ENCODE results near the gene MLNR. TPM values are rescaled to one million over a fixed set of nuclear protein-coding genes. Genes with fewer than 3 reads are reported as not detected.

The MLNR gene
- total RNA-seq, 4 donors from 2014 or later, result not detected

DNA sequence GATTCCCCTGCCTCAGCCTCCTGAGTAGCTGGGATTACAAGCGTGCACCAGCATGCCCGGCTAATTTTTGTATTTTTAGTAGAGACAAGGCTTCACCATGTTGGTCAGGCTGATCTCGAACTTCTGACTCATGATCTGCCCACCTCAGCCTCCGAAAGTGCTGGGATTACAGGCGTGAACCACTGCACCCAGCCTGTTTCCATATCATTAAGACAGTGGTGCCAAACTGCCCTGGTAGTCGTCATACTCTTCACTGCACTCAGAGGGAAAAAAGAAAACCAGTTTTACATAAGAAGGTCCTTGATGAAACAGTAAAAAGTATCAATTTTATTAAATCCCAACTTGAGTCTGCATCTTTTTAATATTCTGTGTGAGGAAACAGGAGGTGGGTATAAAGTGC is 42.5 kb downstream of the MLNR start:
- Histone ChIP-seq H3K9me3 (no peaks in the 10 kb centered on the region), H3K27ac (no peak overlapping the region), H3K27me3 (no peaks in the 10 kb centered on the region), H3K4me1 (no peaks in the 10 kb centered on the region), H3K36me3 (peaks cover 0 to 20% (median 7%) of the 10 kb centered on the region in 4 donors), H3K4me3 (no peak overlapping the region)
- WGBS, 2 donors (ENCODE audit: low coverage in 1 of 2), result 90 to 92% methylated on average over 3 to 6 of the region's 6 CpGs
- TF ChIP-seq, protein P1, sequence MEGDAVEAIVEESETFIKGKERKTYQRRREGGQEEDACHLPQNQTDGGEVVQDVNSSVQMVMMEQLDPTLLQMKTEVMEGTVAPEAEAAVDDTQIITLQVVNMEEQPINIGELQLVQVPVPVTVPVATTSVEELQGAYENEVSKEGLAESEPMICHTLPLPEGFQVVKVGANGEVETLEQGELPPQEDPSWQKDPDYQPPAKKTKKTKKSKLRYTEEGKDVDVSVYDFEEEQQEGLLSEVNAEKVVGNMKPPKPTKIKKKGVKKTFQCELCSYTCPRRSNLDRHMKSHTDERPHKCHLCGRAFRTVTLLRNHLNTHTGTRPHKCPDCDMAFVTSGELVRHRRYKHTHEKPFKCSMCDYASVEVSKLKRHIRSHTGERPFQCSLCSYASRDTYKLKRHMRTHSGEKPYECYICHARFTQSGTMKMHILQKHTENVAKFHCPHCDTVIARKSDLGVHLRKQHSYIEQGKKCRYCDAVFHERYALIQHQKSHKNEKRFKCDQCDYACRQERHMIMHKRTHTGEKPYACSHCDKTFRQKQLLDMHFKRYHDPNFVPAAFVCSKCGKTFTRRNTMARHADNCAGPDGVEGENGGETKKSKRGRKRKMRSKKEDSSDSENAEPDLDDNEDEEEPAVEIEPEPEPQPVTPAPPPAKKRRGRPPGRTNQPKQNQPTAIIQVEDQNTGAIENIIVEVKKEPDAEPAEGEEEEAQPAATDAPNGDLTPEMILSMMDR (IDR thresholded peaks at IDR 0.05), result no peak
- TF ChIP-seq POLR2AphosphoS5 (IDR thresholded peaks at IDR 0.05) (no peak), EP300 (IDR thresholded peaks at IDR 0.05; ENCODE audit: low read depth) (no peak), POLR2A (IDR thresholded peaks at IDR 0.05) (no peak)
- intact Hi-C loops (cut with DNase I; ENCODE audit: low total_unique reads) (no loop called here), in situ Hi-C loops (cut with MboI; ENCODE audit: low pct_ligation_motif_present in 1 of 4, low pct_unique_long_range_greater_than_20kb in 1 of 4, low sequenced_read_pairs in 3 of 4) (no loop called here)
- no peak for DNase-seq

DNA sequence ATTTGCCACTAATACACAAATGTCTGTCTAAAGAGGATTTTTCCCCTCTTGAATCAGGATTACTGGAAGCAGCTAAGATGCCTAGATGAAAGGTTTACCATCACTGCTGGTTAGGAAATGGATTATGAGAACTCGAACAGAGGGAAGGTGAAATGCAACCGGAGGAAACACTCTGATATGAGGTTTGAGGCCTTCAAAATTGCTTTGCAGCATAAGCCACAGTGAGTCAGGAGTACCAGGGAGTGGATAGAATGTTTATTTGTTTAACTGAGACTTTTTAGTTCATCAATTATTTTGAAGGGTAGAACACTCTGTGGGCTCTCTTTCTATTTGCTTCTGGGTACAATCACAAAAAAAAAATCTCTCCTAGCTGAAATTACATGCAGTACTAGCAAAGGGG is 45.7 kb downstream of the MLNR start:
- no peak overlapping the region for H3K4me3 ChIP-seq
- no peaks in the 10 kb centered on the region for H3K4me1 ChIP-seq
- no peak overlapping the region for H3K27ac ChIP-seq
- H3K27me3 ChIP-seq, result no peaks in the 10 kb centered on the region
- H3K36me3 ChIP-seq, result peaks cover 0 to 6% (median 0%) of the 10 kb centered on the region in 4 donors
- WGBS, 2 donors (ENCODE audit: low coverage in 1 of 2), result 73% methylated on average over 2 of the region's 2 CpGs; no CpG with 5 or more reads in 1 of the 2 donors
- TF ChIP-seq EP300 (IDR thresholded peaks at IDR 0.05; ENCODE audit: low read depth) (no peak), POLR2A (IDR thresholded peaks at IDR 0.05) (no peak), POLR2AphosphoS5 (IDR thresholded peaks at IDR 0.05) (no peak)
- TF ChIP-seq, protein P1 (IDR thresholded peaks at IDR 0.05), result no peak
- in situ Hi-C loops (cut with MboI; ENCODE audit: low pct_ligation_motif_present in 1 of 4, low pct_unique_long_range_greater_than_20kb in 1 of 4, low sequenced_read_pairs in 3 of 4), result no loop called here
- no peak for DNase-seq
- no peaks in the 10 kb centered on the region for H3K9me3 ChIP-seq
- intact Hi-C loops (cut with DNase I; ENCODE audit: low total_unique reads), result no loop called here

DNA sequence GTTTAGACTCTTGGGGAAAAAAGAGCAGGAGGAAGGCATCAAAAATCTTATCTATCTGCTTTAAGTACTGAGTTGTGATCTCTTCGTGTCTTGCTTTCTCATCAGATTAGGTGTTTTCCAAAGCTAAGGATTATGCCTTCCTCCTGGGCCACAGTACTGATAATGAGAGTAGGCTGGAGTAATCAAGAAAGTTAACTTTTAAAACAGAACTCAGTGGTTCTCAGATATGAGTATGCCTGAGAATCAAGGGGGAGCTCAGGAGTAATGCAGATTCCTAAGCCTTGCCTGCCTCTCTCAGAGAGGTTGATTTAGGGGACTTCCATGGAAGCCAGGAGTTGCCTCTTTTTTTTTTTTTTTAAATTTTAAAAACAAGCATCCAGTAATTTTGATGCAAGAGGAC is 51.1 kb downstream of the MLNR start:
- intact Hi-C loops (cut with DNase I; ENCODE audit: low total_unique reads) (no loop called here), in situ Hi-C loops (cut with MboI; ENCODE audit: low pct_ligation_motif_present in 1 of 4, low pct_unique_long_range_greater_than_20kb in 1 of 4, low sequenced_read_pairs in 3 of 4) (no loop called here)
- H3K4me1 ChIP-seq, result peaks cover 0 to 3% (median 0%) of the 10 kb centered on the region in 4 donors
- 33 to 73% methylated on average over 1 of the region's 1 CpG for WGBS, 2 donors (ENCODE audit: low coverage in 1 of 2)
- no peak for DNase-seq
- H3K27ac ChIP-seq, result no peak overlapping the region
- H3K27me3 ChIP-seq, result no peaks in the 10 kb centered on the region
- H3K36me3 ChIP-seq, result no peaks in the 10 kb centered on the region
- no peak for TF ChIP-seq POLR2AphosphoS5 (IDR thresholded peaks at IDR 0.05)
- H3K4me3 ChIP-seq, result no peak overlapping the region
- H3K9me3 ChIP-seq, result no peaks in the 10 kb centered on the region

Small RNA genes lying within 50 kb of the gene (small RNA-seq; reads per million reads assigned to genes)
- gene COX7CP1, result 0 to 0.83 (median 0.07) reads per million in 4 donors

Other genes with a start within 250 kb of the MLNR start
- 10 to 100 TPM; 21.9 to 59.7 (median 40.1) TPM for gene FNDC3A, start 244.4 kb upstream of the MLNR start, total RNA-seq
- gene CDADC1, start 27.6 kb downstream of the MLNR start, total RNA-seq, result 1 to 10 TPM in 3 of 4 donors, under 1 TPM in 1; 0.75 to 7.9 (median 3.9) TPM
- 10 to 100 TPM; 23.5 to 36.7 (median 25.4) TPM for gene CAB39L, start 223.7 kb downstream of the MLNR start, total RNA-seq
- 10 to 100 TPM in 1 of 4 donors, 1 to 10 TPM in 3; 2.8 to 11.6 (median 8.8) TPM for gene SETDB2, start 223.9 kb downstream of the MLNR start, total RNA-seq

All from transverse colon (tissue), 4 donors.